IgD-negative memory B cell (primary cell): ENCODE results near the gene ZNF136. TPM values are rescaled to one million over a fixed set of nuclear protein-coding genes. Genes with fewer than 3 reads are reported as not detected.

Experiments used
- H3K27ac Mint-ChIP-seq, 3 donors: one replicate each; pipeline ENCODE4 v1.8.0; 2020 to 2022; ENCODE audit warnings: mild to moderate bottlenecking in 3 of 3, mixed read lengths in 3 of 3, moderate library complexity in 1 of 3
- H3K27me3 Mint-ChIP-seq: one replicate; pipeline ENCODE4 v1.8.0; 2021; ENCODE audit warnings: mixed read lengths
- H3K36me3 Mint-ChIP-seq: one replicate; pipeline ENCODE4 v1.8.0; 2020; ENCODE audit warnings: mild to moderate bottlenecking, mixed read lengths
- H3K4me1 Mint-ChIP-seq, 3 donors: one replicate each; pipeline ENCODE4 v1.8.0; 2020 to 2022; ENCODE audit warnings: mixed read lengths in 3 of 3, mild to moderate bottlenecking in 1 of 3
- H3K4me3 Mint-ChIP-seq, 4 donors: one replicate each; pipeline ENCODE4 v1.8.0; 2020 to 2022; ENCODE audit warnings: mild to moderate bottlenecking in 4 of 4, mixed read lengths in 4 of 4, moderate library complexity in 3 of 4
- H3K9me3 Mint-ChIP-seq, 3 donors: one replicate each; pipeline ENCODE4 v1.8.0; 2020 to 2021; ENCODE audit warnings: mixed read lengths in 3 of 3, mild to moderate bottlenecking in 1 of 3
- polyA plus RNA-seq: library from polyadenylated mRNA; unstranded; fragments of 300-500 nt; fragmentation: Illumina TruSeq; gene quantifications from one replicate; pipeline ENCODE4 v1.2.3, GENCODE V29; 2021

ZNF136 gene
- polyA plus RNA-seq, 1 donor from 2014 or later = 21.9 TPM

DNA sequence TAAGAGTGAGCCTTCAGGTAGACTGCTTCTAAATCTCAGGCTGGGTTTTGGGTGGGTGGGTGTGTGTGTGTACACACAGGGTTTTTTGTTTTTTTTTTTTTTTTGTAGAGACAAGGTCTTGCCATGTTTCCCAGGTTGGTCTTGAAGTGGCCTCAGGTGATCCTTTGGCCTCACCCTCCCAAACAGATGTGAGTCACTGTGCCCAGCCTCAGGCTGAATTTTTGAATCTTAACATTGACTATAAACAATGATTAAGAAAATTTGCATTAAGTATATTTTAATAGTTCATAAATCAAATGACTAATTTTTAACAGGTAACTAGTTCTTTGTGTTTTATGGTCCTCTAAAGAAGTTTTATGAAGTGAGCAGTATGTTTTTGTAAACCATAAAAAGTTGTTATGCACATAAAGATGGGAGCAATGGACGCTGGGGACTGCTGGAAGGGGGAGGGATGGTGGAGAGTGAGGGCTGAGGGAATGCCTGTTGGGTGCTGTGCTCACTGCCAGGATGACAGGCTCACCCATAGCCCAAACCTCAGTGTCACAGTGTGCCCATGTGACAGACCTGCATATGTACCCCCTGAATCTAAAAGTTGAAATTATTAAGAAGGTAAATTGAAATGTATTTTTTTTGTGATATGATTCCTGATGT, 60.2 kb downstream of the ZNF136 start:
- H3K9me3 Mint-ChIP-seq = peaks cover 5 to 12% (median 11%) of the 10 kb centered on the region in 3 donors
- peaks cover 3% of the 10 kb centered on the region for H3K36me3 Mint-ChIP-seq
- no peak overlapping the region for H3K4me3 Mint-ChIP-seq
- no peak overlapping the region for H3K27ac Mint-ChIP-seq
- H3K27me3 Mint-ChIP-seq = no peaks in the 10 kb centered on the region
- no peaks in the 10 kb centered on the region for H3K4me1 Mint-ChIP-seq

DNA sequence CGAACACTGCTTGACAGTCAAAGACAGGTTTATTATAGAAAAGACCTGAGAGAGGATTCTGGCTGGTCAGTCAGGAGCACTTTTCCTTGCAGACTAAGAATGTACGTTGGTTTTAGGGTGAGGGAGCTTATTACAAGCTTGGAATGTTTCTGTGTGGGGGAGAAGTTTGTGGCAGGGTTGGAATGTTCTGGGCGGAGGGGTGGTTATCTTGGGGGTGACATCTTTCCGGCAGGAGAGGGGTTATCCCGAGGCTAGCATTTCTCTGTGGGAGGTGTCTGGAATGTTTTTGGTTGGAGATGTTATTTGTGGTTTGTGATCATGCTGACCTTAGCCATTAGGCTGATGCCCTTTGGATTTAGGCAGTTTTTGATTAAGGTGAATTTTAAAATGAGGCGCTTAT, 61.8 kb downstream of the ZNF136 start:
- H3K9me3 Mint-ChIP-seq = peaks cover 0 to 6% (median 3%) of the 10 kb centered on the region in 3 donors
- H3K4me3 Mint-ChIP-seq = no peak overlapping the region
- H3K36me3 Mint-ChIP-seq = peaks cover 3% of the 10 kb centered on the region
- H3K27ac Mint-ChIP-seq = no peak overlapping the region
- H3K27me3 Mint-ChIP-seq = no peaks in the 10 kb centered on the region
- no peaks in the 10 kb centered on the region for H3K4me1 Mint-ChIP-seq

DNA sequence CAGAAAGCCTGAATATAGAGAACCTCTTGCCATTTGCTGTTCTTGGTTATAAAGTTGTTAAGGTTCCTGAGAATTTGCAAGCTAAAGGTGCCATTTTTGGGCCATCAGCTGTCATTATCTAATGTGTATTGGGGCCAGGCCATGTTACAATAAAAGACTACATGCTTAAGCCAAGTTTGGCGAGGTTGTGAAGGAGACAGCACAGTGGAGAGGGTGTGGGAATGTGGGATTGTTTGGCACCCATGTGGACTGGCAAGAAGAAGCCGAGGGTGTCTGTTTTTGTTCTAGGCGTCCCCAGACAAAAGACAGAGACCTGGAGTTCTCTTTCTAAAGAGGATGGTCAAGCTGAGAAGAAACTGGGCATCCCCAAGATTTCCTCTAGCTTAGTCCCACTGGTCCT, 67.1 kb downstream of the ZNF136 start:
- no peaks in the 10 kb centered on the region for H3K4me1 Mint-ChIP-seq
- H3K9me3 Mint-ChIP-seq = peaks cover 5 to 23% (median 13%) of the 10 kb centered on the region in 3 donors
- no peaks in the 10 kb centered on the region for H3K27me3 Mint-ChIP-seq
- H3K4me3 Mint-ChIP-seq = no peak overlapping the region
- H3K27ac Mint-ChIP-seq = no peak overlapping the region
- peaks cover 13% of the 10 kb centered on the region for H3K36me3 Mint-ChIP-seq

DNA sequence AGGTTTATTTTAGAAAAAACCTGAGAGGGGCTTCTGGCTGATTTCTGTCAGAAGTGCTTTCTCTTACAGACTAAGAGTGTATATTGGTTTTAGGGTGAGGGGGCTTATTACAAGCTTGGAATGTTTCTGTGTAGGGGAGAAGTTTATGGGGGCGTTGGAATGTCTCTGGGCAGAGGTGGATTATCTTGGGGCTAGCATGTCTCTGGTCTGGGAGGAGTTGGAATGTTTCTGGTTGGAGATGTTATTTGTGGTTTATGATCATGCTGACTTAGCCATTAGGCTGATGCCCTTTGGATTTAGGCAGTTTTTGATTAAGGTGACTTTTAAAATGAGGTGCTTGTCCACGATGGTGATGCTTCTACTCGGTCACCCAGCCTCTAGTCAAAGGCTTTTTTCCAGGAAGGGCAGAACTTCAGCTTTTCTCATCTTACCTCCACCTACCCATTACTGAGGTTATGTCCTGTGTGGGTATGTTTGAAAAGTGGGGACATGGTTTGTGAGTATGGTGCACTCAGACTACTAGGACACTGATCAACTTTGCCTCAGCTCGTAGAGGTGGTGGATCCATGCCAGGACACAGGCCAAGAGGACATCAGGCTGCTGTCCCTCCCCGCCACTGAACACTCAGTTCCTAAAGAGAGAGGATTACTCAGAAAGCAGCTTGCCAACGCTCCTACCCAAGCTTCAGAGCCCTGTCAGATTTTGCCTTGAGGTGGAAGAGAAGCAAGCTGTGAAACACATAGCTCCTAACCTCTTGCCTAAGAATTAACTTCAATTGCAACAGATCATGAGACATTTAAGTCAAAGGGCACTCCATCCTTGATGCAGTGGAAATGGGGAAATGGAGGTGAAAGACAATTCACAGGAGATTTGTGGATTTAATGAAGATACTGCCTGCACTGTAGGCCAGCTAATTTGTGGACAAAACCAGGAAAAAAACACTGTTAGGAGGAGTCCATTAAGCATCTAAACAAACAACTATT, 68.1 kb downstream of the ZNF136 start:
- Mint-ChIP-seq H3K4me3 (no peak overlapping the region), H3K27ac (peak overlapping the region in 1 of 3 donors; percentile 29), H3K4me1 (no peaks in the 10 kb centered on the region), H3K36me3 (peaks cover 13% of the 10 kb centered on the region), H3K27me3 (no peaks in the 10 kb centered on the region), H3K9me3 (peaks cover 5 to 19% (median 13%) of the 10 kb centered on the region in 3 donors)

DNA sequence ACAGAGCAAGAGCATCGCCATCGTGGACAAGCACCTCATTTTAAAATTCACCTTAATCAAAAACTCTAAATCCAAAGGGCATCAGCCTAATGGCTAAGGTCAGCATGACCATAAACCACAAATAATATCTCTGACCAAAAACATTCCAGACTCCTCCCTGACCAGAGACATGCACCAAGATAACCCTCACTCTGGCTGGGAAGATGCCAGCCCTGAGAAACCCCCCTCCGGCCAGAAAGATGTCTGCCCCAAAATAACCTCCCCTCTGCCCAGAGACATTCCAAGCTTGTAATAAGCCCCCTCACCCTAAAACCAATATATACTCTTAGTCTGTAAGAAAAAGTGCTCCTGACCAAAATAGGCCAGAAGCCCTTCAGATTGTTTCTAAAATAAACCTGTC, 70.1 kb downstream of the ZNF136 start:
- Mint-ChIP-seq H3K27ac (peak overlapping the region in 1 of 3 donors; percentile 77), H3K36me3 (peaks cover 10% of the 10 kb centered on the region), H3K27me3 (no peaks in the 10 kb centered on the region), H3K4me1 (no peaks in the 10 kb centered on the region), H3K4me3 (no peak overlapping the region), H3K9me3 (peaks cover 5 to 19% (median 19%) of the 10 kb centered on the region in 3 donors)

DNA sequence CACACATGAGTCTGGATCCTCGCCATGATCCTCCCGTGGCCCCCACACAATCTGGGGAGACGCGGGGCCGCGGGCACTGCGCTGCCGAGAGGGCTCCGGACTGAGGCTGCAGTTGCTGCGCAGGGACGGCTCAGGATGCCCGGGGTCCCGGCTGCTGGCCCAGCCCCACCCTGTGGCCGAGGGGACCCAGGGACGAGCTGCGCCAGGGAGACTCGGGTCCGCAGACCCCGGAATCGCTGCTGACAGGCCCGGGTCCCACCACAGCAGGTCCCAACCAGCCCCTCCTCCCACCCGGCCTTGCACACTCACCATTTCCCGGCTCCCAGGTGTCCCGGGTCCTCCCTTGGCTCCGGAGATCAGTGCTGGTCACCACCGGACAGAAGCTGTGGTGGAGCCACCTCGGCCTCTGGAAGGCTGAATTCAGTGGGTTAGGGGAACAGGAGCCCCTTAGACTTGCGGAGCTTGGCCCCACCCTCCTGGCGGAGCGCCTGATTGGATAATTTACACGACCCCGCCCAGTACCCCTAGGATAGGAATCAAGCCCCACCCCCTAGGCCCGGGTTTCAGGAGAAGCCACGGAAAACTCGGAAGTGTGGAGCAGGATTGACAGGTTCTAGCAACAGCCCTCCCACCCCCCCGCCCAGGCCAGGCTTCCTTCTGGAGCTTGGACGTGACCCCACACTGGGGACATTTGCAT, 74.4 kb downstream of the ZNF136 start:
- Mint-ChIP-seq H3K36me3 (peaks cover 5% of the 10 kb centered on the region), H3K4me3 (peak overlapping the region in 1 of 4 donors; percentile 22), H3K27me3 (no peaks in the 10 kb centered on the region), H3K27ac (no peak overlapping the region), H3K9me3 (peaks cover 11 to 20% (median 15%) of the 10 kb centered on the region in 3 donors), H3K4me1 (no peaks in the 10 kb centered on the region)

Other genes with a start within 250 kb of the ZNF136 start
- gene ZNF700, start 238.0 kb upstream of the ZNF136 start, polyA plus RNA-seq = 3.9 TPM
- gene ZNF763, start 198.1 kb upstream of the ZNF136 start, polyA plus RNA-seq = 2.4 TPM
- 2.8 TPM for gene ZNF433, start 127.4 kb upstream of the ZNF136 start, polyA plus RNA-seq
- not detected for gene ZNF878, start 110.1 kb upstream of the ZNF136 start, polyA plus RNA-seq
- 8.8 TPM for gene ZNF844, start 98.4 kb upstream of the ZNF136 start, polyA plus RNA-seq
- gene ZNF20, start 22.7 kb upstream of the ZNF136 start, polyA plus RNA-seq = 1.9 TPM
- 1.1 TPM for gene ZNF625, start 6.4 kb upstream of the ZNF136 start, polyA plus RNA-seq
- 18.9 TPM for gene ZNF44, start 131.8 kb downstream of the ZNF136 start, polyA plus RNA-seq
- 3.7 TPM for gene ZNF563, start 170.5 kb downstream of the ZNF136 start, polyA plus RNA-seq
- 2.3 TPM for gene ZNF442, start 202.6 kb downstream of the ZNF136 start, polyA plus RNA-seq
- 10.2 TPM for gene ZNF799, start 238.2 kb downstream of the ZNF136 start, polyA plus RNA-seq